ENCODE results near the gene CCR3.

Gene CCR3

GRCh38 chr3:46221391-46221790, 20.9 kb upstream of the CCR3 start:
- no peak for DNase-seq

GRCh38 chr3:46221938-46222337, 20.3 kb upstream of the CCR3 start:
- no peak for DNase-seq

- no peak for DNase-seq
Measured at GRCh38 chr3:46222435-46223161, 19.7 kb upstream of the CCR3 start.

DNA sequence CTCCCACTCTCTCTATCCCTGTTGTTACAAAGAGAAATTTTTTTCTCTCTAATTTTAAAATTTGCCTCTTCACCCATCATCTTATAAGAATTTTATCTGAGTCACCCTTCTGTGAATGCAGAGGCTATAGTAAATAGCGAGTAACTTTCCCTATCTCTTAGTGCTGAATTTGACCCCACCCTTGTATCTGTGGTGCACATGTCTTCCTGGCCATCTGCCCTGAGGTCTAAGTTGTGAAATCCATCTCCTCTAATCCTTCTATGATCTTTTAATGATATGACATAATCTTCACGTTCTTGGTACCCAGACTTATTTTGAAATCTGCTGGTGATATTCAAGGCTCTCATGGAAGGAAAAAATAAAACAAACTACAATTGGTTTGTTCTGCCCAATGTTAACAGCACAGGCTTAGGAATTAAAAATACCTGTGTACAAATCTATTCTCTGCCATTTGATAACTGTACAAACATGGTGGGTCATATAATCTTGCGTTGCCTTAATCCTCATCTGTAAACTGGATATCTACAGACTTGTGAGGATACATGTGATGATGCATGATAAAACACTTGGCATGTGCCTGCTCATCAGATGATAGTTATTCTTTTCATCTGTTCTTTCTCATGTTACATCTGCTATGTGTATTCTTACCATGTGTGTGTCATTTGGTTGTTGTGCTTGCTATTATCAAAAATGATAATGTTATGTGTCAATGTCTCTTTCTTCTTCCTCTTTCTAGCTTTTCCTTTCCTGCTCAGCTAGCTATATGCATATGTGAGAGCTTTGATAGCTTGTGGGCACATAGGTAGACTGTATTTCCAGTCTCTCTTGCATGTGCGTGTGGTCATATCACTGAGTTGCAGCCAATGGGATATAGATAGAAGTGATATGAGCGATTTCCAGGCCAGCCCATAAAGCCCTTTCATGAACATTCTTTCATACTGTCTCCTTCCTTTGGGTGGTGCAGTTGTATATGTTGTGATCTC, 13.7 kb upstream of the CCR3 start:
- DNase-seq = no peak

- no peak for DNase-seq
Measured at GRCh38 chr3:46231323-46231722, 10.9 kb upstream of the CCR3 start.

DNA sequence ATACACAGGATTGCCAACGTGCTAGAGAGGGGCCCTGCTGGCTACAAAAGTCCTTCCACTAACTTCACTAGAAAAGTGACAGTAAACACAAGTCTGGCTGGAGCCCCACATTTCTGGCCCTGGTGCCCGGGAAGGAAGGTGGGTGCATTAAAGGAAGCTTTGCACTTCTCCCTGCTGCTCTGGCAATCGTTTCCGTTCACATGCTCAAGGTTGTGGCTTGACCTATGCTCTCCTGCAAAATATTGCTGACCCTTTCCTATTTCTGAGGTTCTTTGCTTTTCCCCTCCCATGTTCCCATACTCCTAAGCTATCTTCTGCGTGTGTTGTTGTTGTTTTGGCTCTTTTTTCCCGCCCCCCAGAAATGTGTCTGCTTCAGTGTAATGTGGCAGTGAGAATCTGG, 9.1 kb upstream of the CCR3 start:
- no peak for DNase-seq

DNA sequence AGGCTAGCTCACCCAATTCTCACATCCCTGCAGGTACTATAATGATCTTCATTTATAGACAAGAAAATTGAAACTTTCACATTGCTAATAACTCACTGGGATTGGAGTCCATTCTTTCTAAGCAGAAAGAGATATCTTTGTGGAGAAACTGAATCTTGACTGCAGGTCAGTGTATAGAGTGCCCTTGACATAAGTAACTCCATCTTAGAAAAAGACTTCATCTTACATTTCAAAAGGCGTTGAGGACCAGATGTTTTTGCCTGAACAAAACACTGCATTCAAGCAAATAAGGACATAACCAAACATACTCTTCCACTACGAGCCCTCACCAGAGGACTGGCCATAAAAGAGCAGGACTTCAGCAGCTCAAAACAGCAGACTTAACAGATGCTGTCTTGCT, 6.8 kb upstream of the CCR3 start:
- DNase-seq = no peak

DNA sequence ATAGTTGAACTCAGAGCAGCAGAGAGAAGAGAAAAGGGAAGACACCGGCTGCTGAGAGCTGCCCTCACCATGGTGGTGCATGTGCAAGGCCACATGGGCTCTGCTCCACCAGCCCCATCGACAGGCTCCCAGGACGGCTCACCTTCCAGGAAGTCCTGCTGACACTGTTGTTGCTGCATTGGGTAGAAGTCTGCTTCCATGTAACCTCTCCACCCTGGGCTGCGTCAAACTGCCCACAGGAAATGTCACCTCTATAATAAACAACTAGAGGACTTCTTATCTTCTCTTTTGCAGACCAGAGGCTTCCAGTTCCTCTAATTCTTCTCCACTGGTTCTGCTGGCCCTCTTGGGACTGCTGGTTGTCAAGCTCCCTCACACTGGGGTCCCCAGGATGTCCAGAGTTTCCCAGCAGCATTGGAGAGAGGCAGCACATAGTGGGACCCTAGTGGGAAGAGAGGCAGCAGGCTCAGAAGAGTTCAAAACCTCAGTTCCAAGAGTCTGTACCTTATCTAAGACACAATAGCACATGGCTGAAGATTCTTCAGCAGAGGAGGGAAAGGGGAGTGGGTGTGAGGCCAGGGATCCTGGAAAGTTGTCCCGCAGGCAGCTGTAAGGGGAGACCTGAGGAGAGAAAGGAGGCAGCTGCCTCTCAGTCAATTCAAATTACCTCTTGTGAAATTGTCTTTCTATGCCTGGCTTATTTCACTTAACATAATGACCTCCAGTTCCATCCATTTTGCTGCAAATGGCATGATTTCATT, 5.8 kb upstream of the CCR3 start:
- no peak for DNase-seq

GRCh38 chr3:46238386-46238785, 3.9 kb upstream of the CCR3 start:
- DNase-seq = no peak

- no peak for DNase-seq
Measured at GRCh38 chr3:46239301-46239938, 2.8 kb upstream of the CCR3 start.

DNA sequence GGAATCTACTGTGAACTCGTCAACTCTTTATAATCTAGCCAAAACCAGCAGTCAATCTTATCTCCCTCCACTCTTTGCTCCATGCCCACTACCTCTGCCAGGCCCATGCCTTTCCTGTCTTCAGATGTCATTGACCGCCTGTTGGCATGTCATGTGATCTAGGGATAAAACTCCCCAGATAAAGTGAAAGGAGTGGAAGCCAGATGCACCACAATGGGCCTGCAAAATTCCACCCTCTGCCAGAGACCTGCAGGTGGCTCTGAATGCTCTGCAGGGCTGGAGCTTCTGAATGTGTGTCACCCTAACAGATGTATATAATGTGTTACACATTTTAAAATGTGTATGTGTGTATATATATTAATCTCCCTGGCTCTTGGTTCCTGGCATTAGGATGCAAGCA, 2.3 kb upstream of the CCR3 start:
- no peak for DNase-seq

DNA sequence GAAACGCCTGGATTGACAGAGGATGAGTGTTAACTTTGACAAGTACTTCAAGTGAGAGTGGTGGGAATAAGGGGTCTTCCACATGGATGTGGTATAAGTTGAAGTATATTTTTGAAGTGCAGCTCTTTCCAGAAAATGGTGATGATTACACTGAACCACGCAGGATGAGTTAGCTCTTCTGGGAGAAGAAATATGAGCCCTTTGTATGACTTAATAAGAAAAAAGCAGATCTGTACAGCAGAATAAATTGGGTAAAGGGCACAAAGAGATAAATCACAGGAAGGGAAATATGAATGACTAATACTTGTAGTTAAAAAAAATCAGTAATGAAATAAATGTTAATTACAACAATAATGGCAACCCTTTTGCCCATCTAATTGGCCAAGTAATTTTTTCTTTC, 1.3 kb downstream of the CCR3 start:
- DNase-seq = no peak

DNA sequence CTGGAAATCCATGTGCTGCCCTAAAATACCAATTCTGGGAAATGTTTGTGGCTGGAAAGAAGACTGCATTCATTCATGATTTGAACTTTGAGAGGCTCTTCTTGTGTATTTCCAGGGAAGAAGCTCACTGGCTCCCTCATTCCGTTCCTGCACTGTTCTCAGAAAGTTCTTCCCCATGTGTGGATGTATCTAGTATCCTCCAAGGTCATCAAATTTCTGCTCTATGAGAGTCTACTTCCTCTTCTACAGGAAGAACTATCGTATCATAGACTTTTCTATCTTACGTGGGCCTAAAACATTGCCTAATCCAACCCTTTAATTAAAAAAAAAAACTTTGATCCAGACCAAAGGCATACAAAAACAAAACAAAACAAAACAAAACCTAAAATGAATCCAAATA, 2.9 kb downstream of the CCR3 start:
- DNase-seq = no peak

- DNase-seq = no peak
Measured at GRCh38 chr3:46252980-46253379, 10.7 kb downstream of the CCR3 start.

DNA sequence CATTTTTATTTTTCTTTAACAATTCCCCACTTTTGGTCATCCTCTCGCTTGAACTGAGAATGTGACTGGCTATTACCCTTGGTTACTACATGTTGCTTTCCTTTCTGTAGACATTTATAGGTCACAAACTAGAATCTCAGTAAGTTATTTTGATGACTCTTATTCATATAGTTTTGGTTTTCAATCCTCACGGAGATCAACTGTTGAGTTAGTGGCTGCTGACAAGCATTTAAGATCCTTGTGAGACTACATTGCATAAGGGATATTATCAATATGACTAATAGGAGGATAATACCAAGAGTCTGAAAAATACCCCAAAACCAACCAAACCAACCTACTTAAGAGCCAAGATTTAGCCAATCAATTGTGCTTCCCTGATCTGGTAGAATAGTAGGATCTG, 16.3 kb downstream of the CCR3 start:
- no peak for DNase-seq

DNA sequence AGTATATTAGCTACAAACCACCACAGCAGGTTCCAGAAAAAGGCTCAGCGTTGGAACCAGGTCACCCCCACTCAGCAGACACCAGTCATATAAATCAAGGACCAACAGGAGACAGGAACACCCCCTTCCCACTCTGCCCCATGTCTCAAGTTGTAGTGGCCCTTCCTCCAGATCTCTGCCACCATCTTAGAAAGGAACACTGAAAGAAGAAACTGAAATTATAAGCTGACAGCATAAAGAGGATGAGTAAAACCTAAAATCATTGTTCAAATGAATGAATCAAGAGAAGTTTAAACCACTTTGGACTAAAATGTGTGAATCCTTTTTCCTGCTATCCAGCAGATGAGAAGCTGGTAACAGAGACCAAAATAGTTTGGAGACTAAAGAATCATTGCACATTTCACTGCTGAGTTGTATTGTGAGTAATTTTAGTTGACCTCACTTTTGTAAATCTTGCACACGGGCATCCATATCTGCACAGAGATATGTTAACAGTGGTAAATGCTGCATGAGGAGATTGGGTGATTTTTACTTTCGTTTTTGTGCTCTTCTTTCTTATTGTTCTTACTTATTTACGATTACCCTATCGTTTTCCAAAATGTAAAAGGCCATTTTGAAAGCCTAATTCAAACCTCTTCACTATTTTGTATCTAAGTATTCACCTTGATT, 19.8 kb downstream of the CCR3 start:
- no peak for DNase-seq

DNA sequence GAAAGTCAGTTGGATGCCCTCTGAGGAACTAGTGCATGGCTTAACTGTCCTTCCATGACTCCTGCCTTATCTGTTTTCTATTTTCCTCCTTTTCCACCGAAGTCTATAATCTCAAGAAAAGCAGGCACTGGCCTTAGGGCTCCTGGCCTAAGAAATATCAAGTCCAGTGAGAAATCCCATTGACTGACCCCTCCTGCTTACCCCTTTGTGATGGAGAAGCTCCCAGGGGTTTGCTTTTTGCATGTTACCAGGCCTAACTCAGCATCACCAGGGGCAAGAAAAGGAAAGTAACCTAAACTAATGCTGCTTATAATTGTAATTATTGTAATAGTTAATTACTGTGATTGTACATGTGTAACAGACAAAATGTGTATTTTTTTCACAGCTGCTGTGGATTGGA, 21.7 kb downstream of the CCR3 start:
- DNase-seq = no peak

GRCh38 chr3:46266598-46266997, 24.3 kb downstream of the CCR3 start:
- DNase-seq = no peak

- no peak for DNase-seq
Measured at GRCh38 chr3:46269556-46269955, 27.3 kb downstream of the CCR3 start.

- DNase-seq = no peak
Measured at GRCh38 chr3:46270474-46270873, 28.2 kb downstream of the CCR3 start.

- DNase-seq = no peak
Measured at GRCh38 chr3:46271209-46271745, 29.0 kb downstream of the CCR3 start.

GRCh38 chr3:46272028-46272451, 29.8 kb downstream of the CCR3 start:
- DNase-seq = no peak

Data from right kidney (tissue), 1 donor.